ENCODE data around the gene GALNTL6. TPM values are rescaled to one million over a fixed set of nuclear protein-coding genes. Genes with fewer than 3 reads are reported as not detected.
"Not testable (repeated sequence)": the region's sequence is repeated elsewhere in the genome, so short reads cannot be mapped to it uniquely, and the experiment has no call there.

The GALNTL6 gene
- total RNA-seq, 4 donors from 2014 or later = 0.67 to 0.70 TPM; not detected in 2

GRCh38 chr4:172410363-172410762 lies 597.2 kb downstream of the GALNTL6 start:
- H3K4me1 ChIP-seq = no peaks in the 10 kb centered on the region
- H3K27me3 ChIP-seq = no peaks in the 10 kb centered on the region
- TF ChIP-seq, protein P1, sequence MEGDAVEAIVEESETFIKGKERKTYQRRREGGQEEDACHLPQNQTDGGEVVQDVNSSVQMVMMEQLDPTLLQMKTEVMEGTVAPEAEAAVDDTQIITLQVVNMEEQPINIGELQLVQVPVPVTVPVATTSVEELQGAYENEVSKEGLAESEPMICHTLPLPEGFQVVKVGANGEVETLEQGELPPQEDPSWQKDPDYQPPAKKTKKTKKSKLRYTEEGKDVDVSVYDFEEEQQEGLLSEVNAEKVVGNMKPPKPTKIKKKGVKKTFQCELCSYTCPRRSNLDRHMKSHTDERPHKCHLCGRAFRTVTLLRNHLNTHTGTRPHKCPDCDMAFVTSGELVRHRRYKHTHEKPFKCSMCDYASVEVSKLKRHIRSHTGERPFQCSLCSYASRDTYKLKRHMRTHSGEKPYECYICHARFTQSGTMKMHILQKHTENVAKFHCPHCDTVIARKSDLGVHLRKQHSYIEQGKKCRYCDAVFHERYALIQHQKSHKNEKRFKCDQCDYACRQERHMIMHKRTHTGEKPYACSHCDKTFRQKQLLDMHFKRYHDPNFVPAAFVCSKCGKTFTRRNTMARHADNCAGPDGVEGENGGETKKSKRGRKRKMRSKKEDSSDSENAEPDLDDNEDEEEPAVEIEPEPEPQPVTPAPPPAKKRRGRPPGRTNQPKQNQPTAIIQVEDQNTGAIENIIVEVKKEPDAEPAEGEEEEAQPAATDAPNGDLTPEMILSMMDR (IDR thresholded peaks at IDR 0.05) = no peak
- TF ChIP-seq POLR2A (IDR thresholded peaks at IDR 0.05) = no peak
- no peaks in the 10 kb centered on the region for H3K9me3 ChIP-seq
- no peak for DNase-seq
- no peaks in the 10 kb centered on the region for H3K36me3 ChIP-seq
- no peak overlapping the region for H3K4me3 ChIP-seq
- H3K27ac ChIP-seq = no peak overlapping the region

- H3K36me3 ChIP-seq = no peaks in the 10 kb centered on the region
- no peaks in the 10 kb centered on the region for H3K9me3 ChIP-seq
- no peak overlapping the region for H3K4me3 ChIP-seq
- TF ChIP-seq, protein P1 (IDR thresholded peaks at IDR 0.05) = no peak
- no peak for TF ChIP-seq POLR2A (IDR thresholded peaks at IDR 0.05)
- H3K27me3 ChIP-seq = no peaks in the 10 kb centered on the region
- no peaks in the 10 kb centered on the region for H3K4me1 ChIP-seq
- no peak for DNase-seq
- no peak overlapping the region for H3K27ac ChIP-seq
Measured at GRCh38 chr4:172411149-172411548, 597.9 kb downstream of the GALNTL6 start.

- Histone ChIP-seq H3K27me3 (no peaks in the 10 kb centered on the region), H3K36me3 (no peaks in the 10 kb centered on the region), H3K9me3 (no peaks in the 10 kb centered on the region), H3K27ac (no peak overlapping the region), H3K4me1 (no peaks in the 10 kb centered on the region), H3K4me3 (no peak overlapping the region)
- DNase-seq = no peak
- TF ChIP-seq POLR2A (IDR thresholded peaks at IDR 0.05) = no peak
Measured at GRCh38 chr4:172412851-172413580, 599.8 kb downstream of the GALNTL6 start.

DNA sequence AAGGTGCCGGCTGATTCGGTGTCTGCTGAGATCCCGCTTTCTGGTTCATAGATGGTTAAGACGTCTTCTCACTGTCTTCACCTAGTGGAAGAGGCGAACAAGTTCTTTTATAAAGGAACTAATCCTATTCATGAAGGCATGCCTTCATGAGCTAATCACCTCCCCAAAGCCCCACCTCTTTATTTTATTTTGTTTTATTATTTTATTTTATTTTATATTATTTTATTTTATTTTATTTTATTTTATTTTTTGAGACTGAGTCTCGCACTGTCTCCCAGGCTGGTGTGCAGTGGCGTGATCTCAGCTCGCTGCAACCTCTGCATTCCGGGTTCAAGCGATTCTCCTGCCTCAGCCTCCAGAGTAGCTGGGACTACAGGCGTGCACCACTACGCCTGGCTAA lies 615.8 kb downstream of the GALNTL6 start:
- not testable (repeated sequence) for DNase-seq, H3K4me3 ChIP-seq, H3K4me1 ChIP-seq, H3K36me3 ChIP-seq, H3K27me3 ChIP-seq, H3K9me3 ChIP-seq, H3K27ac ChIP-seq

- no peaks in the 10 kb centered on the region for H3K4me1 ChIP-seq
- TF ChIP-seq, protein P1 (IDR thresholded peaks at IDR 0.05) = no peak
- TF ChIP-seq POLR2A (IDR thresholded peaks at IDR 0.05) = no peak
- H3K27me3 ChIP-seq = no peaks in the 10 kb centered on the region
- peaks cover 0 to 5% (median 0%) of the 10 kb centered on the region in 4 donors for H3K9me3 ChIP-seq
- no peak overlapping the region for H3K4me3 ChIP-seq
- H3K36me3 ChIP-seq = no peaks in the 10 kb centered on the region
- no peak overlapping the region for H3K27ac ChIP-seq
- no peak for DNase-seq
Measured at GRCh38 chr4:172480471-172480870, 667.3 kb downstream of the GALNTL6 start.

GRCh38 chr4:172481802-172482508 lies 668.8 kb downstream of the GALNTL6 start:
- no peaks in the 10 kb centered on the region for H3K4me1 ChIP-seq

More at GRCh38 chr4:172481802-172482508, 668.8 kb downstream of the GALNTL6 start:
- Histone ChIP-seq H3K4me3 (no peak overlapping the region), H3K27ac (no peak overlapping the region), H3K36me3 (no peaks in the 10 kb centered on the region), H3K9me3 (peaks cover 0 to 5% (median 0%) of the 10 kb centered on the region in 4 donors), H3K27me3 (no peaks in the 10 kb centered on the region)
- TF ChIP-seq, protein P1 (IDR thresholded peaks at IDR 0.05) = no peak
- no peak for TF ChIP-seq POLR2A (IDR thresholded peaks at IDR 0.05)
- DNase-seq = no peak

Measured in Peyer's patch (tissue), 4 donors.